ENCODE data around the gene SMIM35. TPM values are rescaled to one million over a fixed set of nuclear protein-coding genes. Genes with fewer than 3 reads are reported as not detected.

Gene SMIM35
- total RNA-seq, 3 donors from 2014 or later (not counting 1 experiment from before 2014, with no cell fraction given): 0.30 to 0.68 (median 0.33) TPM

GRCh38 chr11:118126082-118126838 is 39.5 kb upstream of the SMIM35 start:
- H3K27ac Mint-ChIP-seq: no peak overlapping the region

GRCh38 chr11:118124929-118125535 is 38.3 kb upstream of the SMIM35 start:
- H3K4me3 ChIP-seq (ENCODE audit: low read length): no peak overlapping the region
- WGBS (ENCODE audit: insufficient coverage): 83% methylated on average over 8 of the region's 8 CpGs
- peaks cover 0 to 2% of the 10 kb centered on the region in 2 donors for H3K9me3 Mint-ChIP-seq

More at GRCh38 chr11:118126082-118126838, 39.5 kb upstream of the SMIM35 start:
- Histone ChIP-seq H3K27me3 (ENCODE audit: control insufficient read depth, insufficient read depth, low read length) (no peaks in the 10 kb centered on the region), H3K36me3 (ENCODE audit: control insufficient read depth, insufficient read depth, low read length) (no peaks in the 10 kb centered on the region), H3K4me3 (ENCODE audit: low read length) (no peak overlapping the region), H3K27ac (ENCODE audit: low read length) (no peak overlapping the region), H3K4me1 (ENCODE audit: control insufficient read depth, insufficient read depth, low read length) (peaks cover 3% of the 10 kb centered on the region), H3K9me3 (ENCODE audit: control insufficient read depth, insufficient read depth, low read length) (no peaks in the 10 kb centered on the region)
- intact Hi-C loops (cut with micrococcal nuclease): no loop called here
- DNase-seq (no peak), ATAC-seq (no peak)
- Mint-ChIP-seq H3K36me3 (no peaks in the 10 kb centered on the region), H3K4me3 (no peak overlapping the region), H3K4me1 (no peaks in the 10 kb centered on the region), H3K9me3 (no peaks in the 10 kb centered on the region), H3K27me3 (ENCODE audit: low read depth in 2 of 2) (peaks cover 0 to 10% of the 10 kb centered on the region in 2 donors)
- no peak for TF ChIP-seq CTCF (IDR thresholded peaks at IDR 0.05)
- 87% methylated on average over 7 of the region's 7 CpGs for WGBS (ENCODE audit: insufficient coverage)

GRCh38 chr11:118120793-118121192 is 34.0 kb upstream of the SMIM35 start:
- no peak overlapping the region for H3K4me3 ChIP-seq (ENCODE audit: low read length)
- no peak overlapping the region for H3K27ac ChIP-seq (ENCODE audit: low read length)
- intact Hi-C loops (cut with micrococcal nuclease): no loop called here
- H3K36me3 Mint-ChIP-seq: no peaks in the 10 kb centered on the region
- no peak for ATAC-seq
- H3K27me3 ChIP-seq (ENCODE audit: control insufficient read depth, insufficient read depth, low read length): no peaks in the 10 kb centered on the region
- H3K4me1 Mint-ChIP-seq: no peaks in the 10 kb centered on the region
- no peaks in the 10 kb centered on the region for H3K9me3 ChIP-seq (ENCODE audit: control insufficient read depth, insufficient read depth, low read length)
- no peak overlapping the region for H3K27ac Mint-ChIP-seq
- H3K4me1 ChIP-seq (ENCODE audit: control insufficient read depth, insufficient read depth, low read length): no peaks in the 10 kb centered on the region
- peaks cover 6 to 13% of the 10 kb centered on the region in 2 donors for H3K27me3 Mint-ChIP-seq (ENCODE audit: low read depth in 2 of 2)
- no CpG with 5 or more reads among the region's 1 CpG for WGBS (ENCODE audit: insufficient coverage)
- H3K36me3 ChIP-seq (ENCODE audit: control insufficient read depth, insufficient read depth, low read length): no peaks in the 10 kb centered on the region
- no peak for TF ChIP-seq CTCF (IDR thresholded peaks at IDR 0.05)
- no peak overlapping the region for H3K4me3 Mint-ChIP-seq
- peaks cover 0 to 2% of the 10 kb centered on the region in 2 donors for H3K9me3 Mint-ChIP-seq
- DNase-seq: no peak

More at GRCh38 chr11:118124929-118125535, 38.3 kb upstream of the SMIM35 start:
- DNase-seq: no peak
- TF ChIP-seq CTCF (IDR thresholded peaks at IDR 0.05): no peak
- no peak overlapping the region for H3K27ac Mint-ChIP-seq
- ATAC-seq: no peak
- Histone ChIP-seq H3K4me1 (ENCODE audit: control insufficient read depth, insufficient read depth, low read length) (peaks cover 3% of the 10 kb centered on the region), H3K27ac (ENCODE audit: low read length) (no peak overlapping the region), H3K36me3 (ENCODE audit: control insufficient read depth, insufficient read depth, low read length) (no peaks in the 10 kb centered on the region), H3K27me3 (ENCODE audit: control insufficient read depth, insufficient read depth, low read length) (no peaks in the 10 kb centered on the region), H3K9me3 (ENCODE audit: control insufficient read depth, insufficient read depth, low read length) (no peaks in the 10 kb centered on the region)
- H3K36me3 Mint-ChIP-seq: no peaks in the 10 kb centered on the region
- H3K27me3 Mint-ChIP-seq (ENCODE audit: low read depth in 2 of 2): peaks cover 0 to 8% of the 10 kb centered on the region in 2 donors
- H3K4me1 Mint-ChIP-seq: no peaks in the 10 kb centered on the region
- intact Hi-C loops (cut with micrococcal nuclease): no loop called here
- no peak overlapping the region for H3K4me3 Mint-ChIP-seq

Measured in natural killer cell (primary cell).